Gastroesophageal sphincter (tissue), 4 donors: ENCODE results near the gene SYNM. TPM values are rescaled to one million over a fixed set of nuclear protein-coding genes. Genes with fewer than 3 reads are reported as not detected.
"Not testable (repeated sequence)": the region's sequence is repeated elsewhere in the genome, so short reads cannot be mapped to it uniquely, and the experiment has no call there.

ENCODE experiments used
- ATAC-seq: fragments of 150-250 bp; one replicate; pipeline ENCODE4 v1.9.1; 2016; ENCODE audit warnings: mild to moderate bottlenecking, moderate library complexity
- H3K27ac ChIP-seq, 4 donors: fragments of 200-600 bp; sonication (generic) in 3 of 4; 1 replicate in 3 of 4; 2 replicates in 1 of 4; pipeline ENCODE4 v1.5.1; 2016 to 2019
- H3K27me3 ChIP-seq: fragments of 200-600 bp; sonication (generic); one replicate; pipeline ENCODE4 v1.5.1; 2019
- H3K36me3 ChIP-seq, 2 donors: fragments of 200-600 bp; sonication (generic); one replicate each; pipeline ENCODE4 v1.5.1; 2019; ENCODE audit warnings: control low read depth in 1 of 2
- H3K4me1 ChIP-seq, 3 donors: fragments of 200-600 bp; sonication (generic); 1 replicate in 2 of 3; 2 replicates in 1 of 3; pipeline ENCODE4 v1.5.1; 2016 to 2019; ENCODE audit warnings: control low read depth in 2 of 3
- H3K4me3 ChIP-seq, 2 donors: fragments of 200-600 bp; sonication (generic); one replicate each; pipeline ENCODE4 v1.5.1; 2019; ENCODE audit warnings: mild to moderate bottlenecking in 1 of 2, moderate library complexity in 1 of 2
- H3K9me3 ChIP-seq, 3 donors: fragments of 200-600 bp; sonication (generic); one replicate each; pipeline ENCODE4 v1.5.1; 2017 to 2019; ENCODE audit warnings: control low read depth in 2 of 3
- CTCF ChIP-seq, 4 experiments: fragments of 200-600 bp in 2 of 4; fragments of 450-650 bp in 2 of 4; sonication (generic) in 1 of 4; IDR thresholded peaks; one replicate each; pipeline ENCODE4 v1.5.1; 2017 to 2019; ENCODE audit warnings: antibody characterized with exemption in 4 of 4, mild to moderate bottlenecking in 2 of 4, moderate library complexity in 2 of 4
- EP300 ChIP-seq: sonication (generic); formaldehyde crosslinking; IDR thresholded peaks from one replicate; pipeline ENCODE4 v1.6.1; 2017; ENCODE audit warnings: antibody characterized with exemption, mild to moderate bottlenecking
- POLR2A ChIP-seq, 2 donors: fragments of 450-650 bp; IDR thresholded peaks; one replicate each; pipeline ENCODE4 v1.6.1; 2017; ENCODE audit warnings: antibody characterized with exemption in 2 of 2, mild to moderate bottlenecking in 2 of 2, moderate library complexity in 1 of 2
- POLR2AphosphoS5 ChIP-seq: sonication (generic); formaldehyde crosslinking; IDR thresholded peaks from one replicate; pipeline ENCODE4 v1.6.1; 2017; ENCODE audit warnings: antibody characterized with exemption
- WGBS, 2 donors: methylation state at CpG; one replicate each; pipeline ENCODE4 v1.1.5; 2018; ENCODE audit warnings: low coverage in 1 of 2; 5-methylcytosine and 5-hydroxymethylcytosine counted together
- total RNA-seq, 4 donors: library from RNA; depleted of rRNA; stranded (reverse); fragments of >200 nt; gene quantifications; one replicate each; pipeline ENCODE4 v1.1.0, GENCODE V29; 2016

SYNM gene
- total RNA-seq, 4 donors from 2014 or later, result 1,155 to 2,820 (median 1,765) TPM

DNA sequence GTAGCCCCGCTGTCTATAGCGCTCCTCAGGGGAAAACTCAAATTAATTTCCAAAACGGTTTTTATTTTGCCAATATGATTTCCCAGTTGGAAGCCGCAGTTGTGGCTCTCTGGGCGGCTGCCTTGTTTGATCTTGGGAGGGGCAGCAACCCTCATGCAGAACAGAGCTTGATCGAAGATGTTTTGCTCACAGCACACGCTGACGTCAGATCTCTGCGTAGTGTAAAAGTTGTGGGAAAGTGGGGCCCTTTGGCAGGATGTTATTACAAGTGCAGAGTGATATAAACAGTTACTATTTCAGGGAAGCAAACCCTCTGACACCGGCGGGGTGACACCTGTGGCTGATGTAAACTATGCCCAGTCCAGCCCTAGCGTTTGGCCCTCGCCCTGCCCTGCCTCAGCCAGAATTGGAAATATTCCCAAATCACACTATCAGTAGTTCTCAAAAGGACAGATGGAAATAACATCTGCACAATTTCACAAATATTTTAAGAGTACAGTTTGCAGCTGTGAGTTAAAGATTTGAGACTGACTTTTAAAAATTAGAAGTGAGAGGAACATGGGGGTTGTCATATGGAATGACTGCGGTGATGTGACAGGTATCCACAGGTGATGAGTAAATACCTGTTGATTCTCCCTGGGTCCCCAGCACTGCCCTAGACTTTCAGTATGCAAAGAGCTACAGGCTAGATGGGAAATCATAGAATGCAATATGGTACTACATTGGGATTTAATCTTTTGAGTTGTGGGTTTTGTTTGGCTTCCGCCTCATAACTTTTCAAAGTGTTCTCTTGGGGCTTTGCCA is 1.7 kb downstream of the SYNM start:
- WGBS, 2 donors, result 10 to 16% methylated on average over 9 to 15 of the region's 15 CpGs
- Histone ChIP-seq H3K4me1 (peaks cover 0 to 57% (median 0%) of the 10 kb centered on the region in 3 donors), H3K36me3 (peaks cover 0 to 11% of the 10 kb centered on the region in 2 donors), H3K4me3 (peak overlapping the region; percentile 50 to 91), H3K9me3 (no peaks in the 10 kb centered on the region), H3K27me3 (no peaks in the 10 kb centered on the region), H3K27ac (peak overlapping the region; percentile 80 to 98 (median 98))
- ATAC-seq, result peak; percentile 28
- TF ChIP-seq POLR2AphosphoS5 (peak; percentile 95), EP300 (peak; percentile 75), POLR2A (IDR thresholded peaks at IDR 0.05) (peak; percentile 44 to 46), CTCF (IDR thresholded peaks at IDR 0.05) (no peak)

DNA sequence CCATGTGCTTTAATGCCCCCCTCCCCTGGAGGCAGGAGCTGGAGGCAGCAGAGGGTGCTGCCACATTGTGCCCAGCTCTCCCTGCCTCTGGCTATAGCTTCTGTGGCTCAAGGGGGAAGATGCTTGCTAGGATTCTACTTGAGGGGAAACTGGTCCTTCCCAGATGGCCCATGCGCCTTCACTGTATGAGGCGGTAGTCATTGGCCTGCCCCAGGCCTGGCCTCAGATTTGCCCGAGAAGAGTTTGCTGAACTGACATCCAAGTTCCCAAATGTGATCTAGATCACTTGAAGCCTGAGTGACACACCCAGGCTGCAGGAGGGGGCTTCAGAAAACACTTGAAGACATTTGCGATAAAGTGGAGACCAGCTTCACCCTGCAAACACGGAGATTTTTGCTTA is 4.1 kb downstream of the SYNM start:
- Histone ChIP-seq H3K4me3 (peak overlapping the region; percentile 50 to 91), H3K4me1 (peaks cover 0 to 81% (median 3%) of the 10 kb centered on the region in 3 donors), H3K36me3 (peaks cover 0 to 25% of the 10 kb centered on the region in 2 donors), H3K27ac (peak overlapping the region; percentile 80 to 98 (median 98)), H3K9me3 (no peaks in the 10 kb centered on the region), H3K27me3 (no peaks in the 10 kb centered on the region)
- WGBS, 2 donors, result 53 to 57% methylated on average over 1 to 2 of the region's 5 CpGs
- no peak for ATAC-seq
- no peak for TF ChIP-seq POLR2A (IDR thresholded peaks at IDR 0.05)
- no peak for TF ChIP-seq EP300
- TF ChIP-seq POLR2AphosphoS5, result no peak
- no peak for TF ChIP-seq CTCF (IDR thresholded peaks at IDR 0.05)

DNA sequence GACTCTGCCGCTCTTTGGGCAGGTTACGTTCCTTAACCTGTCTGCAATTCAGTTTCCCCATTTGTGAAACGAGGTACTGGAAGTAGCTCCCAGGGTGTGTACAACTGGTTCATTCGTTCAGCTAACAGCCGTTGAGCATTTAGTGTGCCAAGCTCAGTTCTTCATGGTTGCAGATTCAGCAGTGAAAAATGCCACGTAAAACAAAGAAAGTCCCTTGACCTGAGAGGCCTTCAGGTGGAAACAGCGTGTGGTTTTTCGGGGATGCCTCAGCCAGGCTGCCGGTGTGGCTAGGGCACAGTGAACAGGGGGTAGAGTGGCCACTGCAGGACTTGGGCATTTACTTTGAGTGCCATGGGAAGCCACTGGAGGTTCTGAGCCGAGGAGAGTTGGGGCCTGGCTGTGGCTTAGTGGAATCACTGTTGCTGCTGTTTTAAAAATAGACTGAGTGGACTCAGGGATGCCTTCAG is 4.7 kb downstream of the SYNM start:
- WGBS, 2 donors, result 20 to 46% methylated on average over 5 to 8 of the region's 10 CpGs
- Histone ChIP-seq H3K36me3 (peaks cover 0 to 31% of the 10 kb centered on the region in 2 donors), H3K27me3 (no peaks in the 10 kb centered on the region), H3K4me1 (peaks cover 0 to 86% (median 3%) of the 10 kb centered on the region in 3 donors), H3K27ac (peak overlapping the region; percentile 80 to 98 (median 98)), H3K9me3 (no peaks in the 10 kb centered on the region), H3K4me3 (peak overlapping the region; percentile 50 to 91)
- TF ChIP-seq POLR2A (IDR thresholded peaks at IDR 0.05) (no peak), POLR2AphosphoS5 (peak; percentile 18)
- no peak for ATAC-seq

GRCh38 chr15:99110093-99110492 is 5.2 kb downstream of the SYNM start:
- Histone ChIP-seq H3K4me1 (peaks cover 0 to 86% (median 6%) of the 10 kb centered on the region in 3 donors), H3K27me3 (no peaks in the 10 kb centered on the region), H3K27ac (peak overlapping the region; percentile 80 to 98 (median 98)), H3K9me3 (no peaks in the 10 kb centered on the region), H3K4me3 (peak overlapping the region; percentile 50 to 91), H3K36me3 (peaks cover 0 to 36% of the 10 kb centered on the region in 2 donors)
- TF ChIP-seq CTCF (IDR thresholded peaks at IDR 0.05) (no peak), POLR2AphosphoS5 (peak; percentile 17), EP300 (no peak), POLR2A (IDR thresholded peaks at IDR 0.05) (no peak)
- 32 to 42% methylated on average over 11 of the region's 12 CpGs for WGBS, 2 donors
- no peak for ATAC-seq

GRCh38 chr15:99110581-99111320 is 5.9 kb downstream of the SYNM start:
- TF ChIP-seq POLR2AphosphoS5 (peak; percentile 77), POLR2A (IDR thresholded peaks at IDR 0.05) (peak; percentile 28 to 33), EP300 (no peak), CTCF (IDR thresholded peaks at IDR 0.05) (no peak)
- no peaks in the 10 kb centered on the region for H3K27me3 ChIP-seq
- 12 to 20% methylated on average over 4 to 8 of the region's 8 CpGs for WGBS, 2 donors
- ATAC-seq, result peak; percentile 26
- no peaks in the 10 kb centered on the region for H3K9me3 ChIP-seq
- peak overlapping the region; percentile 80 to 98 (median 98) for H3K27ac ChIP-seq
- peak overlapping the region; percentile 50 to 91 for H3K4me3 ChIP-seq
- H3K4me1 ChIP-seq, result peaks cover 0 to 87% (median 6%) of the 10 kb centered on the region in 3 donors
- H3K36me3 ChIP-seq, result peaks cover 0 to 40% of the 10 kb centered on the region in 2 donors

DNA sequence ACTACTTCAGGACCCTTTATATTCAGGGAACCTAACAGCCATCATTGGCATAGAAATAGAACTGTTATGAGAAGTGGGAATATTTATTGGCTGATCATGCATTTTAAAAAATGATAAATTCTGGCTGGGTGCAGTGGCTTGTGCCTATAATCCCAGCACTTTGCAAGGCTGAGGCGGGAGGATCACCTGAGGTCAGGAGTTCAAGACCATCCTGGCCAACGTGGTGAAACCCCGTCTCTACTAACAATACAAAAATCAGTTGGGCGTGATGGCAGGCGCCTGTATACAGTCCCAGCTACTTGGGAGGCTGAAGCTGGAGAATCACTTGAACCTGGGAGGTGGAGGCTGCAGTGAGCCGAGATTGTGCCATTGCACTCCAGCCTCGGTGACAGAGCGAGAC is 6.8 kb downstream of the SYNM start:
- Histone ChIP-seq H3K4me1 (peaks cover 0 to 88% (median 6%) of the 10 kb centered on the region in 3 donors), H3K4me3 (peak overlapping the region in 1 of 2 donors; percentile 91), H3K27ac (peak overlapping the region; percentile 80 to 98 (median 98)), H3K36me3 (peaks cover 0 to 49% of the 10 kb centered on the region in 2 donors)
- not testable (repeated sequence) for H3K27me3 ChIP-seq, H3K9me3 ChIP-seq, ATAC-seq
- WGBS, 2 donors, result 33 to 59% methylated on average over 1 to 7 of the region's 8 CpGs
